ENCODE measurements around the gene LGR4. TPM values are rescaled to one million over a fixed set of nuclear protein-coding genes. Genes with fewer than 3 reads are reported as not detected.

The LGR4 gene
- total RNA-seq, 1 donor from 2014 or later = 51.5 TPM

DNA sequence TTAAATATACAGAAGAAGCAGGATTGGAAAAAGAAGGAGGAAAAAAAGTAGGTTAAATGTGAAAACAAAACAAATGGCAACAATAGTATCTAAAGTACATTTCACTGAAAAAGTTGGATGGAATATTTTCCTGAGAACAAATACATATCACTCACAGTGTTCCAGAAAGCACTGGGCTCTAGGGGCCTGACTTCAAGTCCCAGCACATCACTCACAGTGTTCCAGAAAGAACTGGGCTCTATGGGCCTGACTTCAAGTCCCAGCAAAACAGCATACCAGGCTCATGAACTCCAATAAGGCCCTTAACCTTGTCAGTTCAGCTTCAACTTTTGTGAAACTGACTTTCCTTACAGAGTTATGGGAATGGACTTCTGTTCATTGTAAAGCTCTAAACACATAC is 63.5 kb downstream of the LGR4 start:
- Mint-ChIP-seq H3K27ac (ENCODE audit: unreplicated experiment) (no peak overlapping the region), H3K4me3 (no peak overlapping the region)

DNA sequence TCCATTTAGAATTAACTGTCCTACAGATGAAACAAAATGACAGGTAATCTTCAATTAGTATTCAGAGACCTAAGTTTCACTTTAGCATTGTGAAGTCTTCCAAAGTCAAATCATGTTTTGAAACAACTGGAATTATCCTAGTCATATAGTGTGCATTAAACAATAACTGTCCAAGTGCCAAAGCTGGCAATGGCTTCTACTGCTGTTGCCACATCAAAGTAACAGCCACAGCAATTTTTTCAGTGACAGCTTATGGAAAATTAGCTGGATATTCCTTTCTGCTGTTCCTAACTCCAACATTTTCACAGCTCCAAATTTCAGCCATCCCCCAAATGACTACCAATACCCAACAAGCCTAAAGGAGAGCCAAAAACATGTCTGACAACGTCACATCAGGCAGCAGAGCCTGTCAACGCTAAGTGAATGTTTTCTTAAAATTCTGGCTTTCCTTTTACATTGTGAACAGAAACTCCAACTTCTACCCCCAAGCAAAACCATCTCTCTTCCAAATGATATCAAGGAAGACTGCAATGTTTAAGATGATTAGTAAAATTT is 64.3 kb downstream of the LGR4 start:
- Mint-ChIP-seq H3K4me3 (no peak overlapping the region), H3K27ac (ENCODE audit: unreplicated experiment) (no peak overlapping the region), H3K27me3 (ENCODE audit: low read depth) (no peaks in the 10 kb centered on the region), H3K36me3 (ENCODE audit: low read depth) (no peaks in the 10 kb centered on the region), H3K9me3 (no peaks in the 10 kb centered on the region), H3K4me1 (peaks cover 7% of the 10 kb centered on the region)
- no peak for DNase-seq (ENCODE audit: low read depth, low spot score)
- TF ChIP-seq, protein P1, sequence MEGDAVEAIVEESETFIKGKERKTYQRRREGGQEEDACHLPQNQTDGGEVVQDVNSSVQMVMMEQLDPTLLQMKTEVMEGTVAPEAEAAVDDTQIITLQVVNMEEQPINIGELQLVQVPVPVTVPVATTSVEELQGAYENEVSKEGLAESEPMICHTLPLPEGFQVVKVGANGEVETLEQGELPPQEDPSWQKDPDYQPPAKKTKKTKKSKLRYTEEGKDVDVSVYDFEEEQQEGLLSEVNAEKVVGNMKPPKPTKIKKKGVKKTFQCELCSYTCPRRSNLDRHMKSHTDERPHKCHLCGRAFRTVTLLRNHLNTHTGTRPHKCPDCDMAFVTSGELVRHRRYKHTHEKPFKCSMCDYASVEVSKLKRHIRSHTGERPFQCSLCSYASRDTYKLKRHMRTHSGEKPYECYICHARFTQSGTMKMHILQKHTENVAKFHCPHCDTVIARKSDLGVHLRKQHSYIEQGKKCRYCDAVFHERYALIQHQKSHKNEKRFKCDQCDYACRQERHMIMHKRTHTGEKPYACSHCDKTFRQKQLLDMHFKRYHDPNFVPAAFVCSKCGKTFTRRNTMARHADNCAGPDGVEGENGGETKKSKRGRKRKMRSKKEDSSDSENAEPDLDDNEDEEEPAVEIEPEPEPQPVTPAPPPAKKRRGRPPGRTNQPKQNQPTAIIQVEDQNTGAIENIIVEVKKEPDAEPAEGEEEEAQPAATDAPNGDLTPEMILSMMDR (conservative IDR thresholded peaks at IDR 0.05) = no peak

More for the DNA sequence above, 63.5 kb downstream of the LGR4 start:
- H3K36me3 Mint-ChIP-seq (ENCODE audit: low read depth) = no peaks in the 10 kb centered on the region
- no peaks in the 10 kb centered on the region for H3K27me3 Mint-ChIP-seq (ENCODE audit: low read depth)
- TF ChIP-seq, protein P1 (conservative IDR thresholded peaks at IDR 0.05) = no peak
- no peak for DNase-seq (ENCODE audit: low read depth, low spot score)
- H3K9me3 Mint-ChIP-seq = no peaks in the 10 kb centered on the region
- peaks cover 7% of the 10 kb centered on the region for H3K4me1 Mint-ChIP-seq

DNA sequence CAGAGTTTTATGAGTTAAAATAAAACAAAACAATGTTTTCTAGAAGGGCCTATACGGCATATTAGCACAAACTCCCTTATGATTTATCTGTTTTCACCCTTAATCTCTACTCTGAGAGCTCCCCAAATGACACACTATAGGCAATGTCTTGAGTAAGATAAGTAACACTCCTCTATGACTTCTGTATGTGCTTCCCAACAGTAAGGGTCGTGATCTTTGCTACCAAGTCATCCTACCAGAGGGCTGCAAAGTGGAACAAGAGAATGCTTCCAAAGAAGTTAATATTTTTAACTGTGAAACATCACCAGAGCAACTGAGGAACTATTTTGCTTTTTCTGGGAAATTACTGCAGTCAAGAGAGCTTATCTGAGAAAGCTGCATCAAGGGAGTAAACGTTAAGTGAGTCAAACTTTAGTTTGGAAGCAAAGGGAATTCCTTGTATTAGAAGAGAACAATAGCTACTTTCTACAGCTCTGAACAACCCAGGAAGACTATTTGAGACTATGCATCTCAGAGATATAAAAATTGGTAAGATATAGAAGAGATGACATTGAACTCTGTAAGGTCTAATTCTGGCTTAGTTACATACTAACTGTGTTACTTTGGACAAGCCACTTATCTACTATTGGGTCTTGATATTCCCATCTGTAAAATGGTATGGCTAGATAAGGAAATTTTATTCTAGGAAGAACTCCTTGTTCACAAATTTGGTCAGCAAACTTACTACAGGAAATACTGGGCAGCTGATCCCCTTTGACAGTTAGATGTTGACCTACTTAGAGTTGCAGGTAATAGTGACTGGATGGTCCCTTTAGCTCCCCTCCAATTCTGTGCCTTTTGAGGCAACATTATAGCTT is 65.9 kb downstream of the LGR4 start:
- H3K27me3 Mint-ChIP-seq (ENCODE audit: low read depth) = no peaks in the 10 kb centered on the region
- DNase-seq (ENCODE audit: low read depth, low spot score) = no peak
- H3K27ac Mint-ChIP-seq (ENCODE audit: unreplicated experiment) = no peak overlapping the region
- peaks cover 5% of the 10 kb centered on the region for H3K36me3 Mint-ChIP-seq (ENCODE audit: low read depth)
- peaks cover 7% of the 10 kb centered on the region for H3K4me1 Mint-ChIP-seq
- TF ChIP-seq, protein P1 (conservative IDR thresholded peaks at IDR 0.05) = no peak
- no peaks in the 10 kb centered on the region for H3K9me3 Mint-ChIP-seq
- H3K4me3 Mint-ChIP-seq = no peak overlapping the region

DNA sequence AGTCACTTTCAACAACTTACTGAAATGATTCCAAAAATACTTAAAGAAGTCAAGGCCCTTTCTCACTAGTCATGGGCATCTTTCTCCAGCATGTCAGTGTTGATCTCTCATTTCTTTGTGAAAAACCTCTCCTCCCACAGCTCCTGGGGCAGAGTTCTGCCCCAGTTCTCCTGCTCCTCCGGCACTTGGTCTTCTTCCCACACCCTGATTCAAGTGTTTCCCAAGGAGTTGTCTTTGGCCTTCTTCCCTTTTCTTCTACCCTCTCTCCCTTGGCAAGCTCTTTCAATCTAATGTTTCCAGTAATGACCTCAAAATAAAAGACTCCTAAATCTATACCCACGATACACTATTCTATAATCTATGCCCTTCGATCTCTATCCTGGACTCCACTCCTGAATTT is 67.5 kb downstream of the LGR4 start:
- Mint-ChIP-seq H3K4me3 (no peak overlapping the region), H3K27me3 (ENCODE audit: low read depth) (no peaks in the 10 kb centered on the region), H3K27ac (ENCODE audit: unreplicated experiment) (no peak overlapping the region), H3K4me1 (peaks cover 7% of the 10 kb centered on the region), H3K36me3 (ENCODE audit: low read depth) (peaks cover 7% of the 10 kb centered on the region), H3K9me3 (no peaks in the 10 kb centered on the region)
- DNase-seq (ENCODE audit: low read depth, low spot score) = no peak
- TF ChIP-seq, protein P1 (conservative IDR thresholded peaks at IDR 0.05) = no peak

DNA sequence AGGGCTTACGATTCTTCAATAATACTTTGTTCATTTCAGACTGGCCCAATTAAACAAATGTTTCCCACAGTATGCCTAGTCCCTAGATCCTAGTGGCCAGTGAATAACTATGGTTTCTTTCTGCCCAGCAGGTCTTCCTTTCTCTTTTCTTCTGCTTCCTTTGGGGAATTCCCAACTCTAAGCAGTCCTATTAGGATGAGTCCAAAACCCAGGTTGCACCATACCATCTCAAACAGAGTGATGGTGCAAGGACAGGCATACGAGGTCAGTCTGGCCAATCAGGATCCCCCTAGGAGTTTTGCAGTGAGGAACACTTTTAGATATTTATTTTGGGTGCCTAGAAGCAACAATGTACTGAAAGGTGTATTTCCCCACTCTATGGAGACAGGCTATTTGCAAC is 68.2 kb downstream of the LGR4 start:
- peaks cover 7% of the 10 kb centered on the region for H3K4me1 Mint-ChIP-seq
- no peak overlapping the region for H3K4me3 Mint-ChIP-seq
- H3K36me3 Mint-ChIP-seq (ENCODE audit: low read depth) = peaks cover 7% of the 10 kb centered on the region
- no peak for DNase-seq (ENCODE audit: low read depth, low spot score)
- H3K27me3 Mint-ChIP-seq (ENCODE audit: low read depth) = no peaks in the 10 kb centered on the region
- H3K9me3 Mint-ChIP-seq = no peaks in the 10 kb centered on the region
- H3K27ac Mint-ChIP-seq (ENCODE audit: unreplicated experiment) = no peak overlapping the region
- TF ChIP-seq, protein P1 (conservative IDR thresholded peaks at IDR 0.05) = no peak
